Femur (tissue), 1 donor: ENCODE data around the gene FAM174C.

Source experiments
- DNase-seq: peaks from one replicate; pipeline ENCODE4 v3.0.0-alpha.2; 2017

The FAM174C gene

GRCh38 chr19:1251330-1252220, 23.8 kb upstream of the FAM174C start:
- DNase-seq: peak; percentile 80

- DNase-seq: peak; percentile 90
Observed at GRCh38 chr19:1252221-1252820, 23.0 kb upstream of the FAM174C start.

- peak; percentile 90 for DNase-seq
Observed at GRCh38 chr19:1252821-1253513, 22.4 kb upstream of the FAM174C start.

GRCh38 chr19:1253514-1254080, 21.7 kb upstream of the FAM174C start:
- DNase-seq: no peak

- no peak for DNase-seq
Observed at GRCh38 chr19:1254081-1254527, 21.2 kb upstream of the FAM174C start.

GRCh38 chr19:1254530-1255185, 20.7 kb upstream of the FAM174C start:
- no peak for DNase-seq

- DNase-seq: no peak
Observed at GRCh38 chr19:1255186-1256161, 19.9 kb upstream of the FAM174C start.

- no peak for DNase-seq
Observed at GRCh38 chr19:1256646-1257474, 18.5 kb upstream of the FAM174C start.

- no peak for DNase-seq
Observed at GRCh38 chr19:1257475-1258162, 17.7 kb upstream of the FAM174C start.

GRCh38 chr19:1258163-1258492, 17.2 kb upstream of the FAM174C start:
- DNase-seq: no peak

- DNase-seq: no peak
Observed at GRCh38 chr19:1258707-1259205, 16.6 kb upstream of the FAM174C start.

- DNase-seq: no peak
Observed at GRCh38 chr19:1259206-1259875, 16.0 kb upstream of the FAM174C start.

GRCh38 chr19:1259876-1260748, 15.2 kb upstream of the FAM174C start:
- DNase-seq: no peak

GRCh38 chr19:1260749-1261537, 14.4 kb upstream of the FAM174C start:
- peak; percentile 98 for DNase-seq

- no peak for DNase-seq
Observed at GRCh38 chr19:1261538-1261797, 13.9 kb upstream of the FAM174C start.

- peak; percentile 82 for DNase-seq
Observed at GRCh38 chr19:1261798-1262622, 13.3 kb upstream of the FAM174C start.
